A673 (cell line): ENCODE measurements around the gene TEX22.

Source experiments
- CTCF ChIP-seq: fragments of 300-800, 200-600 bp; sonication (generic); conservative IDR thresholded peaks from 2 replicates; pipeline ENCODE4 v1.5.1; 2017; ENCODE audit warnings: low read depth, mild to moderate bottlenecking, antibody characterized with exemption, low read length, moderate library complexity, mixed read lengths
- EZH2 ChIP-seq: fragments of 200-600 bp; sonication (generic); IDR thresholded peaks from 2 replicates; pipeline ENCODE4 v1.6.1; 2017; ENCODE audit warnings: borderline replicate concordance, low read depth, mild to moderate bottlenecking, mixed read lengths, antibody characterized with exemption, low read length; ENCODE audit not compliant: poor library complexity, severe bottlenecking

- TF ChIP-seq CTCF: no peak
- TF ChIP-seq EZH2: no peak
These were observed 12.9 kb downstream of the TEX22 start for GRCh38 chr14:105411017-105411941.
